Tibial artery (tissue), 4 donors: ENCODE results near the gene TMPRSS6.

Experiments used
- DNase-seq, 2 donors: peaks; one replicate each; pipeline ENCODE4 v3.0.0-alpha.2; 2019
- H3K27ac ChIP-seq, 2 donors: fragments of 200-600 bp; sonication (generic) in 1 of 2; 1 replicate in 1 of 2; 2 replicates in 1 of 2; pipeline ENCODE4 v1.5.1; 2018 to 2019; ENCODE audit warnings: mild to moderate bottlenecking in 1 of 2
- H3K27me3 ChIP-seq, 2 donors: fragments of 200-600 bp; sonication (generic) in 1 of 2; one replicate each; pipeline versions ENCODE4 v1.5.1 to v1.6.0; 2016 to 2019
- H3K36me3 ChIP-seq, 3 donors: fragments of 200-600 bp; sonication (generic) in 2 of 3; one replicate each; pipeline ENCODE4 v1.5.1; 2016 to 2019; ENCODE audit warnings: mild to moderate bottlenecking in 2 of 3
- H3K4me1 ChIP-seq, 4 donors: fragments of 200-600 bp; sonication (generic) in 2 of 4; 1 replicate in 3 of 4; 2 replicates in 1 of 4; pipeline ENCODE4 v1.5.1; 2016 to 2019
- H3K4me3 ChIP-seq, 2 donors: fragments of 200-600 bp; sonication (generic) in 1 of 2; 1 replicate in 1 of 2; 2 replicates in 1 of 2; pipeline ENCODE4 v1.5.1; 2018 to 2019; ENCODE audit warnings: mild to moderate bottlenecking in 2 of 2
- H3K9me3 ChIP-seq, 3 donors: fragments of 200-600 bp; sonication (generic) in 1 of 3; one replicate each; pipeline ENCODE4 v1.5.1; 2016 to 2019
- CTCF ChIP-seq, 2 experiments: fragments of 200-600 bp in 1 of 2; fragments of 450-650 bp in 1 of 2; IDR thresholded peaks; one replicate each; pipeline ENCODE4 v1.5.1; 2017 to 2019; ENCODE audit warnings: antibody characterized with exemption in 2 of 2, mild to moderate bottlenecking in 1 of 2, moderate library complexity in 1 of 2
- intact Hi-C: fragments of 100-400 bp; cut with DNase I; formaldehyde crosslinking; loops from one replicate; pipeline ENCODE4 v1.15.0; 2023; ENCODE audit warnings: low total_unique reads

TMPRSS6 gene

GRCh38 chr22:37039466-37039865 lies 70.0 kb downstream of the TMPRSS6 start:
- Histone ChIP-seq H3K27ac (no peak overlapping the region), H3K4me3 (no peak overlapping the region), H3K4me1 (no peaks in the 10 kb centered on the region), H3K36me3 (no peaks in the 10 kb centered on the region), H3K27me3 (peaks cover 0 to 37% of the 10 kb centered on the region in 2 donors), H3K9me3 (no peaks in the 10 kb centered on the region)
- no peak for DNase-seq
- no peak for TF ChIP-seq CTCF (IDR thresholded peaks at IDR 0.05)
- intact Hi-C loops = loop anchor here (10.0 kb wide), 1 partner anchor 165 kb away; no protein-coding TSS in a partner anchor

- Histone ChIP-seq H3K4me1 (no peaks in the 10 kb centered on the region), H3K27ac (no peak overlapping the region), H3K9me3 (no peaks in the 10 kb centered on the region), H3K27me3 (peaks cover 0 to 32% of the 10 kb centered on the region in 2 donors), H3K4me3 (no peak overlapping the region), H3K36me3 (no peaks in the 10 kb centered on the region)
- TF ChIP-seq CTCF (IDR thresholded peaks at IDR 0.05) = no peak
- intact Hi-C loops = loop anchor here (10.0 kb wide), 1 partner anchor 167 kb away; no protein-coding TSS in a partner anchor
- DNase-seq = no peak
Measured at GRCh38 chr22:37037669-37038068, 71.8 kb downstream of the TMPRSS6 start.

- H3K9me3 ChIP-seq = no peaks in the 10 kb centered on the region
- H3K4me1 ChIP-seq = peaks cover 0 to 3% (median 0%) of the 10 kb centered on the region in 4 donors
- no peak for TF ChIP-seq CTCF (IDR thresholded peaks at IDR 0.05)
- no peak for DNase-seq
- no peak overlapping the region for H3K27ac ChIP-seq
- no peaks in the 10 kb centered on the region for H3K36me3 ChIP-seq
- H3K4me3 ChIP-seq = no peak overlapping the region
- peaks cover 0 to 28% of the 10 kb centered on the region in 2 donors for H3K27me3 ChIP-seq
- intact Hi-C loops = loop anchor here (10.0 kb wide), 1 partner anchor 168 kb away; no protein-coding TSS in a partner anchor
Measured at GRCh38 chr22:37036655-37037377, 72.7 kb downstream of the TMPRSS6 start.

GRCh38 chr22:37033605-37034430 lies 75.7 kb downstream of the TMPRSS6 start:
- Histone ChIP-seq H3K4me3 (no peak overlapping the region), H3K27ac (no peak overlapping the region)

More at GRCh38 chr22:37033605-37034430, 75.7 kb downstream of the TMPRSS6 start:
- Histone ChIP-seq H3K9me3 (no peaks in the 10 kb centered on the region), H3K36me3 (peaks cover 8 to 25% (median 12%) of the 10 kb centered on the region in 3 donors), H3K4me1 (peaks cover 0 to 3% (median 0%) of the 10 kb centered on the region in 4 donors), H3K27me3 (peaks cover 0 to 25% of the 10 kb centered on the region in 2 donors)
- TF ChIP-seq CTCF (IDR thresholded peaks at IDR 0.05) = no peak
- intact Hi-C loops = loop anchor here (10.0 kb wide), 1 partner anchor 171 kb away; no protein-coding TSS in a partner anchor
- DNase-seq = no peak
